Liver (tissue), 2 donors: ENCODE results near the gene MICU1.

ENCODE experiments used
- GABPA ChIP-seq, 2 donors: IDR thresholded peaks in 1 of 2; conservative IDR thresholded peaks in 1 of 2; 2 replicates each; pipeline ENCODE4 v1.6.1; 2016; ENCODE audit warnings: antibody characterized with exemption in 2 of 2, mild to moderate bottlenecking in 1 of 2, moderate library complexity in 1 of 2
- JUND ChIP-seq, 2 donors: IDR thresholded peaks; 2 replicates each; pipeline ENCODE4 v1.6.1; 2016; ENCODE audit warnings: antibody characterized with exemption in 2 of 2
- RAD21 ChIP-seq, 2 donors: IDR thresholded peaks; 2 replicates each; pipeline ENCODE4 v1.6.1; 2016; ENCODE audit warnings: antibody characterized with exemption in 2 of 2, mild to moderate bottlenecking in 2 of 2
- YY1 ChIP-seq: IDR thresholded peaks from 2 replicates; pipeline ENCODE4 v1.6.1; 2016; ENCODE audit warnings: antibody characterized with exemption, mild to moderate bottlenecking
- TF ChIP-seq, protein P1 (sequence below): IDR thresholded peaks from 2 replicates; pipeline ENCODE4 v1.6.1; 2016; ENCODE audit warnings: antibody characterized with exemption, mild to moderate bottlenecking
- donor health status: healthy.

DNA sequence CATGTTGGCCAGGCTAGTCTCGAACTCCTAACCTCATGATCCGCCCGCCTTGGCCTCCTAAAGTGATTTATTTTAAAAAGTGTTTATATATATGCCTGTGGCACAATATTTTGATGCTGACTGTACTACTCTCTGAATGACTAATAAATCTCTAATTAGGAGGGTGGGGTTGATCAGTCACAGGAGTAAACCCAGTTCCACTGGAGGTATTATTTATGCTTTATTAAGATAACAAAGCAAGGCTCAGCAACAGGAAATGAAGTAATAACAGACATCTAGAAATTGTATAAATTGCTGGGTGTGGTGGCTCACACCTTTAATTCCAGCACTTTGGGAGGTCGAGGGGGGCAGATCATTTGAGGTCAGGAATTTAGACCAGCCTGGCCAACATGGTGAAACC is 40.0 kb upstream of the MICU1 start:
- TF ChIP-seq YY1: no peak
- TF ChIP-seq RAD21 (IDR thresholded peaks at IDR 0.05): no peak
- no peak for TF ChIP-seq JUND (IDR thresholded peaks at IDR 0.05)
- TF ChIP-seq, protein P1, sequence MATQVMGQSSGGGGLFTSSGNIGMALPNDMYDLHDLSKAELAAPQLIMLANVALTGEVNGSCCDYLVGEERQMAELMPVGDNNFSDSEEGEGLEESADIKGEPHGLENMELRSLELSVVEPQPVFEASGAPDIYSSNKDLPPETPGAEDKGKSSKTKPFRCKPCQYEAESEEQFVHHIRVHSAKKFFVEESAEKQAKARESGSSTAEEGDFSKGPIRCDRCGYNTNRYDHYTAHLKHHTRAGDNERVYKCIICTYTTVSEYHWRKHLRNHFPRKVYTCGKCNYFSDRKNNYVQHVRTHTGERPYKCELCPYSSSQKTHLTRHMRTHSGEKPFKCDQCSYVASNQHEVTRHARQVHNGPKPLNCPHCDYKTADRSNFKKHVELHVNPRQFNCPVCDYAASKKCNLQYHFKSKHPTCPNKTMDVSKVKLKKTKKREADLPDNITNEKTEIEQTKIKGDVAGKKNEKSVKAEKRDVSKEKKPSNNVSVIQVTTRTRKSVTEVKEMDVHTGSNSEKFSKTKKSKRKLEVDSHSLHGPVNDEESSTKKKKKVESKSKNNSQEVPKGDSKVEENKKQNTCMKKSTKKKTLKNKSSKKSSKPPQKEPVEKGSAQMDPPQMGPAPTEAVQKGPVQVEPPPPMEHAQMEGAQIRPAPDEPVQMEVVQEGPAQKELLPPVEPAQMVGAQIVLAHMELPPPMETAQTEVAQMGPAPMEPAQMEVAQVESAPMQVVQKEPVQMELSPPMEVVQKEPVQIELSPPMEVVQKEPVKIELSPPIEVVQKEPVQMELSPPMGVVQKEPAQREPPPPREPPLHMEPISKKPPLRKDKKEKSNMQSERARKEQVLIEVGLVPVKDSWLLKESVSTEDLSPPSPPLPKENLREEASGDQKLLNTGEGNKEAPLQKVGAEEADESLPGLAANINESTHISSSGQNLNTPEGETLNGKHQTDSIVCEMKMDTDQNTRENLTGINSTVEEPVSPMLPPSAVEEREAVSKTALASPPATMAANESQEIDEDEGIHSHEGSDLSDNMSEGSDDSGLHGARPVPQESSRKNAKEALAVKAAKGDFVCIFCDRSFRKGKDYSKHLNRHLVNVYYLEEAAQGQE: no peak
- no peak for TF ChIP-seq GABPA (IDR thresholded peaks at IDR 0.05 in 1 of 2, conservative IDR thresholded peaks at IDR 0.05 in 1 of 2)
